HepG2 (cell line): ENCODE results near the gene SETD1A. TPM values are rescaled to one million over a fixed set of nuclear protein-coding genes. Genes with fewer than 3 reads are reported as not detected.

Experiments
- ATAC-seq: fragments of 200-7000 bp; cut with Tn5 transposase; 3 replicates; pipeline ENCODE4 v1.9.1; 2020; ENCODE audit warnings: mild to moderate bottlenecking, moderate library complexity
- BruUV-seq: library from RNA; stranded (reverse); fragments of 400-500 nt; replicated peaks from 2 replicates; lab custom pipeline; 2021; lab: Mats Ljungman, UMichigan
- CTCF ChIA-PET: fragments of 300-600 bp; formaldehyde crosslinking; extraction: SDS; loops from one replicate; lab custom pipeline; 2021; ENCODE audit warnings: low total read pairs, inconsistent platforms, low intra/inter-chr PET ratio; lab: Yijun Ruan, JAX
- POLR2A ChIA-PET: fragments of 350-600 bp; sonication (Branson Sonifier 250); formaldehyde crosslinking; loops from one replicate; lab custom pipeline; 2020; ENCODE audit warnings: antibody characterized with exemption, inconsistent platforms; lab: Yijun Ruan, JAX
- DNase-seq: peaks from one replicate; pipeline ENCODE4 v3.0.0-alpha.2; 2015; ENCODE audit warnings: low spot score
- FAIRE-seq: peaks from 3 replicates; lab custom pipeline; 2011; peaks lifted over from hg19 to GRCh38; lab: Jason Lieb, UNC
- H2AFZ ChIP-seq: one replicate; pipeline ENCODE4 v1.6.1; 2011; ENCODE audit warnings: low read length, inconsistent platforms
- H3K27ac ChIP-seq: fragments of 300-600 bp; 3 replicates; pipeline ENCODE4 v1.8.0; 2011; ENCODE audit warnings: mixed run types, mild to moderate bottlenecking, mixed read lengths, low read length, inconsistent platforms; ENCODE audit not compliant: insufficient read depth; ENCODE audit errors: extremely low read length
- H3K27me3 ChIP-seq, 2 experiments: fragments of 200-600 bp in 1 of 2; 2 replicates in 1 of 2; 3 replicates in 1 of 2; pipeline versions ENCODE4 v1.6.0 to v1.8.0; 2011; ENCODE audit warnings: low read length in 2 of 2, mild to moderate bottlenecking in 2 of 2, moderate library complexity in 2 of 2, inconsistent platforms in 1 of 2; ENCODE audit not compliant: insufficient read depth in 2 of 2, control insufficient read depth in 1 of 2
- H3K36me3 ChIP-seq, 2 experiments: fragments of 200-600 bp in 1 of 2; replicated peaks in 1 of 2; 2 replicates in 1 of 2; 3 replicates in 1 of 2; pipeline versions ENCODE4 v1.5.1 to v1.8.0; 2011; ENCODE audit warnings: low read length in 2 of 2, inconsistent platforms in 1 of 2; ENCODE audit not compliant: insufficient read depth in 2 of 2, control insufficient read depth in 1 of 2
- H3K4me1 ChIP-seq: 2 replicates; pipeline ENCODE4 v1.5.1; 2012; ENCODE audit warnings: low read length, inconsistent platforms; ENCODE audit not compliant: insufficient read depth
- H3K4me2 ChIP-seq: 2 replicates; pipeline ENCODE4 v1.6.0; 2011; ENCODE audit warnings: low read depth, low read length, inconsistent platforms
- H3K4me3 ChIP-seq, 3 experiments: fragments of 200-600 bp in 1 of 3; sonication (generic), shearing (Covaris generic) in 1 of 3; replicated peaks in 1 of 3; 2 replicates each; pipeline ENCODE4 v1.5.1; 2011 to 2016; ENCODE audit warnings: low read length in 3 of 3, inconsistent platforms in 2 of 3, low read depth in 2 of 3, mild to moderate bottlenecking in 2 of 3, control low read depth in 1 of 3, mixed read lengths in 1 of 3; ENCODE audit not compliant: insufficient read depth in 1 of 3
- H3K79me2 ChIP-seq: one replicate; pipeline ENCODE4 v1.6.1; 2011; ENCODE audit warnings: low read length, inconsistent platforms; ENCODE audit not compliant: insufficient read depth
- H3K9ac ChIP-seq: 2 replicates; pipeline ENCODE4 v1.6.0; 2011; ENCODE audit warnings: mild to moderate bottlenecking, low read depth, low read length, inconsistent platforms; ENCODE audit not compliant: insufficient read depth
- H3K9me3 ChIP-seq: 2 replicates; pipeline ENCODE4 v1.5.1; 2012; ENCODE audit warnings: mild to moderate bottlenecking, low read length
- H4K20me1 ChIP-seq: 2 replicates; pipeline ENCODE4 v1.6.0; 2011; ENCODE audit warnings: inconsistent platforms, mild to moderate bottlenecking, low read length, moderate library complexity; ENCODE audit not compliant: insufficient read depth
- AGO2 ChIP-seq: fragments of 200-400 bp; formaldehyde crosslinking; optimal IDR thresholded peaks from 2 replicates; pipeline ENCODE3; 2017; ENCODE audit warnings: mild to moderate bottlenecking, low read depth, low read length, moderate library complexity
- ATF5 ChIP-seq: sonication (generic); formaldehyde crosslinking; IDR thresholded peaks from 2 replicates; pipeline ENCODE4 v1.4.0; 2020; ENCODE audit warnings: mild to moderate bottlenecking, low read depth, missing genetic modification reagents
- PLRG1 ChIP-seq: fragments of 450-650 bp; conservative IDR thresholded peaks from 2 replicates; pipeline ENCODE4 v1.6.1; 2016
- TFDP1 ChIP-seq: IDR thresholded peaks from 2 replicates; pipeline ENCODE4 v1.6.1; 2016; ENCODE audit warnings: missing compliant biosample characterization, missing genetic modification reagents, borderline replicate concordance
- WGBS: methylation state at CpG from one replicate; pipeline ENCODE4 v1.1.6; 2017; ENCODE audit warnings: low lambda C conversion rate; 5-methylcytosine and 5-hydroxymethylcytosine counted together
- in situ Hi-C: cut with HindIII; loops from 2 replicates; pipeline ENCODE4 v1.10.0; 2017; ENCODE audit warnings: low pct_unique_long_range_greater_than_20kb; ENCODE audit not compliant: extremely low pct_ligation_motif_present
- intact Hi-C: fragments of 100-400 bp; cut with micrococcal nuclease; formaldehyde crosslinking; loops from one replicate; pipeline ENCODE4 v1.10.0; 2022; ENCODE audit not compliant: unreplicated experiment
- polyA plus RNA-seq, 8 experiments: library from polyadenylated mRNA; depleted of rRNA in 3 of 8; stranded (reverse) in 7 of 8; unstranded in 1 of 8; fragments of >200 nt; fragmentation: Illumina TruSeq in 4 of 8; extraction: Trizol in 4 of 8; gene quantifications; 2 replicates each; pipeline versions ENCODE4 v1.2.1 to v1.2.3, GENCODE V29; 2011 to 2016; ENCODE audit warnings: low read depth in 4 of 8, missing spikeins in 1 of 8, mixed read lengths in 1 of 8; ENCODE audit not compliant: insufficient read depth in 1 of 8
- total RNA-seq, 5 experiments: library from RNA; depleted of rRNA; stranded (reverse); fragments of >200 nt; fragmentation: Illumina TruSeq; extraction: Trizol; gene quantifications; 2 replicates each; pipeline ENCODE4 v1.2.3, GENCODE V29; 2016; ENCODE audit warnings: low read depth in 1 of 5
- TF ChIP-seq, protein P1 (sequence below): sonication (generic); formaldehyde crosslinking; IDR thresholded peaks from 2 replicates; pipeline ENCODE4 v1.5.0; 2020; ENCODE audit warnings: missing genetic modification reagents

Gene SETD1A
- total and polyA plus RNA-seq, 2 of the 13 experiments (the other 11 are each of a cell fraction or from before 2014, with no cell fraction given) = 3.8 to 5.6 TPM

GRCh38 chr16:30964574-30965226, 7.1 kb downstream of the SETD1A start:
- POLR2A ChIA-PET = interaction anchor here (1.5 kb wide), 1 partner anchor 11 kb away, joined by 4 read pairs; no protein-coding TSS in a partner anchor
- Histone ChIP-seq H3K4me2 (no peak overlapping the region), H3K79me2 (peaks cover 3% of the 10 kb centered on the region), H3K36me3 (peaks cover 63 to 88% of the 10 kb centered on the region in 2 experiments), H4K20me1 (no peaks in the 10 kb centered on the region), H3K27ac (no peak overlapping the region), H3K27me3 (no peaks in the 10 kb centered on the region), H3K9ac (no peak overlapping the region), H2AFZ (no peak overlapping the region), H3K4me3 (no peak overlapping the region), H3K9me3 (no peaks in the 10 kb centered on the region), H3K4me1 (peaks cover under 1% of the 10 kb centered on the region; the same call in 1 of the 2 replicates)
- ATAC-seq (peak; percentile 6), DNase-seq (no peak), FAIRE-seq (no peak)
- intact Hi-C loops (no loop called here), in situ Hi-C loops (no loop called here)
- TF ChIP-seq PLRG1 = no peak
- TF ChIP-seq, protein P1, sequence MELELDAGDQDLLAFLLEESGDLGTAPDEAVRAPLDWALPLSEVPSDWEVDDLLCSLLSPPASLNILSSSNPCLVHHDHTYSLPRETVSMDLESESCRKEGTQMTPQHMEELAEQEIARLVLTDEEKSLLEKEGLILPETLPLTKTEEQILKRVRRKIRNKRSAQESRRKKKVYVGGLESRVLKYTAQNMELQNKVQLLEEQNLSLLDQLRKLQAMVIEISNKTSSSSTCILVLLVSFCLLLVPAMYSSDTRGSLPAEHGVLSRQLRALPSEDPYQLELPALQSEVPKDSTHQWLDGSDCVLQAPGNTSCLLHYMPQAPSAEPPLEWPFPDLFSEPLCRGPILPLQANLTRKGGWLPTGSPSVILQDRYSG (CRISPR knock-in tag) = no peak
- TF ChIP-seq ATF5 (CRISPR knock-in tag) = no peak
- TF ChIP-seq AGO2 = peak; percentile 47
- no peak for TF ChIP-seq TFDP1 (CRISPR knock-in tag)
- CTCF ChIA-PET = no interaction called here
- WGBS = 96% methylated on average over 30 of the region's 33 CpGs
- no TSS peak for BruUV-seq
